Retina (tissue), 1 donor: ENCODE results near the gene SLC12A4.

Experiments used
- DNase-seq: peaks from one replicate; pipeline ENCODE4 v3.0.0-alpha.2; 2016

Gene SLC12A4

GRCh38 chr16:67962135-67962534, 6.3 kb downstream of the SLC12A4 start:
- no peak for DNase-seq

GRCh38 chr16:67961551-67961957, 6.9 kb downstream of the SLC12A4 start:
- no peak for DNase-seq

- no peak for DNase-seq
Observed at GRCh38 chr16:67959536-67960329, 8.7 kb downstream of the SLC12A4 start.

GRCh38 chr16:67957622-67958021, 10.8 kb downstream of the SLC12A4 start:
- no peak for DNase-seq

- DNase-seq: no peak
Observed at GRCh38 chr16:67954421-67955196, 13.8 kb downstream of the SLC12A4 start.

GRCh38 chr16:67953641-67954375, 14.6 kb downstream of the SLC12A4 start:
- DNase-seq: no peak

GRCh38 chr16:67951485-67951884, 17.0 kb downstream of the SLC12A4 start:
- no peak for DNase-seq

GRCh38 chr16:67950335-67950843, 18.0 kb downstream of the SLC12A4 start:
- DNase-seq: no peak

GRCh38 chr16:67949645-67950044, 18.8 kb downstream of the SLC12A4 start:
- DNase-seq: no peak

- no peak for DNase-seq
Observed at GRCh38 chr16:67948015-67948414, 20.4 kb downstream of the SLC12A4 start.

- no peak for DNase-seq
Observed at GRCh38 chr16:67946966-67947558, 21.4 kb downstream of the SLC12A4 start.

GRCh38 chr16:67946128-67946569, 22.3 kb downstream of the SLC12A4 start:
- DNase-seq: no peak

- DNase-seq: no peak
Observed at GRCh38 chr16:67945392-67945933, 23.0 kb downstream of the SLC12A4 start.

- DNase-seq: no peak
Observed at GRCh38 chr16:67944690-67945391, 23.6 kb downstream of the SLC12A4 start.

- DNase-seq: no peak
Observed at GRCh38 chr16:67943619-67944504, 24.6 kb downstream of the SLC12A4 start, which contains the start of gene LCAT. Gene LCAT, minus strand, starts transcription at chr16:67944120. Its CDS starts 19 bp downstream, at chr16:67944101.

GRCh38 chr16:67943256-67943618, 25.2 kb downstream of the SLC12A4 start:
- DNase-seq: no peak

GRCh38 chr16:67942510-67943255, 25.8 kb downstream of the SLC12A4 start:
- no peak for DNase-seq

GRCh38 chr16:67942200-67942509, 26.3 kb downstream of the SLC12A4 start:
- peak; percentile 60 for DNase-seq

- no peak for DNase-seq
Observed at GRCh38 chr16:67941469-67942199, 26.8 kb downstream of the SLC12A4 start.
